H1 (cell line): ENCODE data around the gene ZNF860.

Experiments used
- CTCF ChIP-seq, 3 experiments: IDR thresholded peaks; 1 replicate in 2 of 3; 2 replicates in 1 of 3; pipeline versions ENCODE4 v1.5.1 to v1.6.1; 2011; ENCODE audit warnings: low read length in 3 of 3, mild to moderate bottlenecking in 3 of 3, inconsistent platforms in 2 of 3, low read depth in 1 of 3, moderate library complexity in 1 of 3; ENCODE audit not compliant: insufficient read depth in 1 of 3; ENCODE audit errors: control extremely low read depth in 1 of 3
- POLR2AphosphoS5 ChIP-seq: IDR thresholded peaks from 2 replicates; pipeline ENCODE4 v1.6.1; 2011; ENCODE audit warnings: low read depth, low read length
- SIX5 ChIP-seq: IDR thresholded peaks from 2 replicates; pipeline ENCODE4 v1.6.1; 2011; ENCODE audit warnings: mild to moderate bottlenecking, low read depth, low read length
- SP4 ChIP-seq: IDR thresholded peaks from 2 replicates; pipeline ENCODE4 v1.6.1; 2012; ENCODE audit warnings: low read length, inconsistent platforms
- SUZ12 ChIP-seq: fragments of 200-600 bp; sonication (generic); IDR thresholded peaks from 2 replicates; pipeline ENCODE4 v1.6.1; 2012; ENCODE audit warnings: mild to moderate bottlenecking, inconsistent platforms, low read length, moderate library complexity, mixed read lengths

DNA sequence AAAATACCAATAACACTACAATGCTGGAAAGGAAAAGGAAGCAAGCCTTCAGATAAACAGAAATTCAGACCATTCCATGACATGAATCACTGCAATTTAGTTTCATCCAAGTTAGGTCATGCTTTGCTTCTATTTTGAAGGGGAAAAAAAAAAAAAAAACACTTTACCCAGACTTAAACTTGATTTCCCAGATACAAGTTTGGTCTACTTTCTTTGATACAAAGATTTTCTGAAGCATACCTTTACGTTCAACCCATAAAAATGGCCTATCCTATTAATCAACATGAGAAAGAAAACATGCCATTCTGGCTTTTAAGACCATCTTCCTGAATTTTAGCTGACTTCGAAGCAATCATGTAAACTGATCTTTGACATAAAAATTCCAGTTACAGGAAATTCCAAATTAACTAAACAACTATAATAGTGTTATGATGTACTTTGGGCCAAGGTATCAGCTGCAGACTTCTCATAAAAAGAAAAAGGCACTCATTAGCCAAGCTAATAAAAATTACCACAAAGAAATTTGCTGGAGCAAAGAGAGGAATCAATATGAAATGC is 13.1 kb upstream of the ZNF860 start:
- TF ChIP-seq CTCF (IDR thresholded peaks at IDR 0.05; ENCODE audit: control extremely low read depth in 1 of 3, insufficient read depth in 1 of 3, low read depth in 1 of 3, low read length in 3 of 3) (no peak), SP4 (no peak), SUZ12 (no peak), POLR2AphosphoS5 (no peak), SIX5 (no peak)
